ENCODE results near the gene SMCO1.
"Not testable (repeated sequence)": the region's sequence is repeated elsewhere in the genome, so short reads cannot be mapped to it uniquely, and the experiment has no call there.

SMCO1 gene

DNA sequence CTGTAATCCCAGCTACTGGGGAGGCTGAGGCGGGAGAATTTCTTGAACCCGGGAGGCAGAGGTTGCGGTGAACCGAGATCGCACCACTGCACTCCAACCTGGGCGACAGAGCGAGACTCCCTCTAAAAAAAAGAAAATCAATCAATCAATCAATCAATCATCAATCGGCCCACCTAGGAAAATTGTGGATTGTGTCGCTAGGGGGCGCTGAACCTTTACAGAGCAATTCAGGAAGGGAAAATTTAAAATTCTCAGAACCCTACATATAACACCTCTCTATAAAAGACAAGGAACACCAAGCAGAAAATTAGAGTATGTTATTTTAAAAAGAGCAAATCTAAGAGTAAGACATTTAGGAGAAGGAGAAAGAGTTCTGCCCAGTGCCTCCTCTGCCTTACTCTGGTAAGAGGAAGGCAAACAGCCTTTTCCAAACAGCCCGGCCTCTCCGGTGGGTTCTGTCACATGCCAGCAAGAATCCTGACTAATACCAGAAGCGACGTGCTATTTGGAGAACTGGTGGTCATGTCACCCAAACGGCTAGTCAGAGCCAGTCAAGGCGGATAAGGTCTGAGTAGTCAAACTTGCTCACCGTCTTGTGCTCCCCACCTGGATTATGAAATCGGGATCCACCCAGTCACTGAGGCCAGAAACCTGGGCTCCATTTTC, 22.3 kb upstream of the SMCO1 start:
- TF ChIP-seq, protein P1, sequence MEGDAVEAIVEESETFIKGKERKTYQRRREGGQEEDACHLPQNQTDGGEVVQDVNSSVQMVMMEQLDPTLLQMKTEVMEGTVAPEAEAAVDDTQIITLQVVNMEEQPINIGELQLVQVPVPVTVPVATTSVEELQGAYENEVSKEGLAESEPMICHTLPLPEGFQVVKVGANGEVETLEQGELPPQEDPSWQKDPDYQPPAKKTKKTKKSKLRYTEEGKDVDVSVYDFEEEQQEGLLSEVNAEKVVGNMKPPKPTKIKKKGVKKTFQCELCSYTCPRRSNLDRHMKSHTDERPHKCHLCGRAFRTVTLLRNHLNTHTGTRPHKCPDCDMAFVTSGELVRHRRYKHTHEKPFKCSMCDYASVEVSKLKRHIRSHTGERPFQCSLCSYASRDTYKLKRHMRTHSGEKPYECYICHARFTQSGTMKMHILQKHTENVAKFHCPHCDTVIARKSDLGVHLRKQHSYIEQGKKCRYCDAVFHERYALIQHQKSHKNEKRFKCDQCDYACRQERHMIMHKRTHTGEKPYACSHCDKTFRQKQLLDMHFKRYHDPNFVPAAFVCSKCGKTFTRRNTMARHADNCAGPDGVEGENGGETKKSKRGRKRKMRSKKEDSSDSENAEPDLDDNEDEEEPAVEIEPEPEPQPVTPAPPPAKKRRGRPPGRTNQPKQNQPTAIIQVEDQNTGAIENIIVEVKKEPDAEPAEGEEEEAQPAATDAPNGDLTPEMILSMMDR (conservative IDR thresholded peaks at IDR 0.05; ENCODE audit: low read length), result peak; percentile 60
- H3K4me3 ChIP-seq (ENCODE audit: low read length), result no peak overlapping the region
- no peak for DNase-seq (ENCODE audit: low read depth)

DNA sequence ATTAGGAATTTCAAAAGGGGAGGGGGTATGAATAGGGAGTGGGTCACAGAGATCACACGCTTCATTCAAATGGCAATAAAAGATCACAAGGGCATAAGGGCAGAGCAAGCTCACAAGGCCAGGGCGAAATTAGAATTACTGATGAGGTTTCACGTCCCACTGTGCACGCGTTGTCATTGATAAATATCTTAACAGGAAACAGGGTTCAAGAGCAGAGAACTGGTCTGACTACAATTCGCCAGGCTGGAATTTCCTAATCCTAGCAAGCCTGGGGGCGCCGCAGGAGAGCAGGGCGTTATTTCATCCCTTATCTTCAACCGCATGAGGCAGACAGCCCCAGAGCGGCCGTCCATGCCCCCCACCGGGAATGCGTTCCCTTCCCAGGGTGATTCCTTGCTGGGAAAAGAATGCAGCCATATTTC, 18.1 kb upstream of the SMCO1 start:
- no peak overlapping the region for H3K4me3 ChIP-seq (ENCODE audit: low read length)
- TF ChIP-seq, protein P1 (conservative IDR thresholded peaks at IDR 0.05; ENCODE audit: low read length), result no peak
- DNase-seq (ENCODE audit: low read depth), result no peak

GRCh38 chr3:196531418-196531817, 16.3 kb upstream of the SMCO1 start:
- DNase-seq (ENCODE audit: low read depth), result no peak
- TF ChIP-seq, protein P1 (conservative IDR thresholded peaks at IDR 0.05; ENCODE audit: low read length), result no peak
- no peak overlapping the region for H3K4me3 ChIP-seq (ENCODE audit: low read length)

DNA sequence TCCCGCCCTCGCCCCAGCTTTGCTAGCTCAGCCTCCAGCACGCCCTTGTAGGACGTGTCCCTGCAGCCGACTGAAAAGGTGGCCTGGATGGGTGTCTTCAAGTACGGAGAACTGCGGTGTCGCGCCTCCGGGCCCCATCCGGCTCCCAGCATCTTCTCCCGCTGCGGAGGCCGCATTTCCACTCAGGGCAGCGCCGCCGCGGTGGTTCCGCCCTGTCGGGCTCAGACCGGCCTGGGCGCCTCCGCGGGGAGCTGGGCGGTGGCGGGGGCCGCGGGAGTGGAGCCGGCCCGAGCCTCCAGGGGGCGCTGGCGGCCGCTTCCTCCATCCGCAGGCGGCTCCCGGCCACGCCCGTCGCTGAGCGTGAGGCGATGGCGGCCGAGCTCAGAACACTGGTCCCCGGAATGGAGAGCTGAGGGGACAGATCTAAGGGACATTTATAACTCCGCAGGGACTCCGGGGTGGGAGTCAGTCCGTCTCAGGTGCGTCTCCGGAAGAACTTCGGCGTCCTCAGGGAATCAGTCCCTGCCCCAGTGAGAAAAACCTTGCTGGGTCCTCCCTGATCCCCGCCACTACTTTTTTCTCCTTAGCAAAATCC, 13.6 kb upstream of the SMCO1 start:
- peak; percentile 50 for DNase-seq (ENCODE audit: low read depth)
- TF ChIP-seq, protein P1 (conservative IDR thresholded peaks at IDR 0.05; ENCODE audit: low read length), result peak; percentile 43

DNA sequence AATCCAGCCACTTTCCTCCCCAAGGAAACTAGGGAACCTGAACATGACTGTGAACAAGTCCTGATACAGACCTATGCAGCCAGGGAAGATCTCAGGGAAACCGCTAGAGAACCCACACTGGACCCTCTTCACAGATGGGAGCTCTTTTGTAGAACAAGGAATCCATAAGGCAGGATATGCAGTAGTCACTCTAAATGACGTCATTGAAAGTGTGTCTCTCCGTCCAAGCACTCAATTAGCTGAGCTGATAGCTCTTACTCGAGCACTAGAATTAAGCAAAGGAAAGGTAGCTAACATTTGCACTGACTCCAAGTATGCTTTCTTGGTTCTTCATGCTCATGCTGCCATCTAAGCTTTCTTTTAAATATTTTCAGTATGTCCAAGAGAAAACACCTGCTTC, 10.0 kb upstream of the SMCO1 start:
- no peak overlapping the region for H3K4me3 ChIP-seq (ENCODE audit: low read length)
- no peak for DNase-seq (ENCODE audit: low read depth)
- TF ChIP-seq, protein P1 (conservative IDR thresholded peaks at IDR 0.05; ENCODE audit: low read length), result no peak

More for the DNA sequence above, 13.6 kb upstream of the SMCO1 start:
- H3K4me3 ChIP-seq (ENCODE audit: low read length), result peak overlapping the region; percentile 54

DNA sequence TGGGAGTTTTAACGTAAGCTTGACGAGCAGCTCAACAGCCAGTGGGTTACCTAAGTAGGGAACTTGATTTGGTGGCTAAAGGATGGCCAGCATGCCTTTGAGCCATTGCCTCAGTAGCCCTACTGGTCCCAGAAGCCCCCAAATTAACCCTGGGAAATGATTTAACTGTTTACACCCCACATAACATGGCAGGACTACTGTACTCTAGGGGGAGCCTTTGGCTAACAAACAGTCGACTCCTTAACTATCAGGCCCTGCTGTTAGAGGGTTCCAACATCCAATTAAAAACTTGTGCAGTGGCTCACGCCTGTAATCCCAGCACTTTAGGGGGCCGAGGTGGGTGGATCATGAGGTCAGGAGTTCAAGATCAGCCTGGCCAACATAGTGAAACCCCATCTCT, 9.4 kb upstream of the SMCO1 start:
- no peak for DNase-seq (ENCODE audit: low read depth)
- TF ChIP-seq, protein P1 (conservative IDR thresholded peaks at IDR 0.05; ENCODE audit: low read length), result no peak
- no peak overlapping the region for H3K4me3 ChIP-seq (ENCODE audit: low read length)

DNA sequence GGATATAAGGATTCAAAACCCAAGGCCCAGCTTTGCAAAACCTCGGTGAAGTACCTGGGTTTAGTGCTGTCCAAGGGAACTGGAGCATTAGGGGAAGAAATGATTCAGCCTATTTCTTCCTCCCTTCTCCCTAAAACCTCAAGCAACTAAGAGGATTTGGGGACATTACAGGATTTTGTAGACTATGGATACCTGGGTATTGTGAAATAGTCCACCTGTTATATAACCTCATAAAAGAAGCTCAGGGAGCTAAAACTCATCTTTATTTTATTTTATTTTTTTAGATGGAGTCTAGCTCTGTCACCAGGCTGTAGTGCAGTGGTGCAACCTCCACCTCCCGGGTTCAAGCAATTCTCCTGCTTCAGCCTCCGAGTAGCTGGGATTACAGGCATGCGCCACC, 8.7 kb upstream of the SMCO1 start:
- no peak overlapping the region for H3K4me3 ChIP-seq (ENCODE audit: low read length)
- TF ChIP-seq, protein P1 (conservative IDR thresholded peaks at IDR 0.05; ENCODE audit: low read length), result no peak
- no peak for DNase-seq (ENCODE audit: low read depth)

- DNase-seq (ENCODE audit: low read depth); H3K4me3 ChIP-seq (ENCODE audit: low read length): not testable (repeated sequence)
These were observed 6.1 kb upstream of the SMCO1 start for GRCh38 chr3:196521291-196521690.
